Adrenal gland (tissue), 12 donors: Measurements from ENCODE around the gene ZNF791. TPM values are rescaled to one million over a fixed set of nuclear protein-coding genes. Genes with fewer than 3 reads are reported as not detected.
A peak's percentile ranks its signal among the peaks of the same experiment; 100 is the strongest.

Experiments
- DNase-seq, 7 donors: peaks; one replicate each; pipeline ENCODE4 v3.0.0-alpha.2; 2019 to 2020
- H3K27ac ChIP-seq, 5 donors: fragments of 200-600 bp; sonication (generic) in 4 of 5; 1 replicate in 3 of 5; 2 replicates in 2 of 5; pipeline versions ENCODE4 v1.5.1 to v1.8.0; 2016 to 2020; ENCODE audit warnings: mild to moderate bottlenecking in 1 of 5
- H3K27me3 ChIP-seq: fragments of 200-600 bp; 2 replicates; pipeline ENCODE4 v1.8.0; 2021
- H3K36me3 ChIP-seq, 2 donors: fragments of 200-600 bp; replicated peaks in 1 of 2; 1 replicate in 1 of 2; 2 replicates in 1 of 2; pipeline versions ENCODE4 v1.5.1 to v1.8.0; 2018 to 2022
- H3K4me1 ChIP-seq, 2 donors: fragments of 200-600 bp; replicated peaks in 1 of 2; 1 replicate in 1 of 2; 2 replicates in 1 of 2; pipeline versions ENCODE4 v1.5.1 to v1.8.0; 2018 to 2021
- H3K4me3 ChIP-seq, 4 donors: fragments of 200-600 bp; sonication (generic) in 3 of 4; one replicate each; pipeline ENCODE4 v1.5.1; 2016 to 2018
- H3K9me3 ChIP-seq, 3 donors: fragments of 200-600 bp; sonication (generic) in 1 of 3; replicated peaks in 1 of 3; 1 replicate in 2 of 3; 2 replicates in 1 of 3; pipeline versions ENCODE4 v1.5.1 to v1.8.0; 2016 to 2021
- POLR2A ChIP-seq, 2 donors: fragments of 450-650 bp; IDR thresholded peaks; one replicate each; pipeline ENCODE4 v1.6.1; 2017; ENCODE audit warnings: antibody characterized with exemption in 2 of 2, mild to moderate bottlenecking in 2 of 2, moderate library complexity in 1 of 2
- WGBS, 4 donors: extraction: QIAGEN DNeasy Blood & Tissue Kit in 2 of 4; methylation state at CpG; one replicate each; pipeline versions ENCODE4 v1.1.5 to v1.1.7; 2013 to 2017; 5-methylcytosine and 5-hydroxymethylcytosine counted together
- intact Hi-C, 2 donors: fragments of 100-400 bp; cut with DNase I; formaldehyde crosslinking; loops; one replicate each; pipeline versions ENCODE4 v1.14.1 to v1.15.0; 2022 to 2023
- polyA plus RNA-seq, 3 donors: library from polyadenylated mRNA; stranded (reverse); fragments of 200-250 nt in 2 of 3; fragments of 350-450 nt in 1 of 3; fragmentation: Illumina TruSeq in 1 of 3; extraction: RNeasy Lipid Tissue Mini Kit (QIAGEN cat#74804) in 1 of 3; gene quantifications; one replicate each; pipeline ENCODE4 v1.2.3, GENCODE V29; 2013 to 2014
- total RNA-seq, 9 donors: library from RNA; depleted of rRNA in 4 of 9; stranded (reverse); fragments of >200 nt in 4 of 9; fragments of 120-200 nt in 1 of 9; fragmentation: NEBNext Ultra II Directional in 1 of 9; extraction: Animal tissue kit (Norgen Biotek cat#: 25700) in 1 of 9; gene quantifications; one replicate each; pipeline versions ENCODE4 v1.1.0 to v1.2.4, GENCODE V29; 2013 to 2023
- TF ChIP-seq, protein P1 (sequence below), 6 experiments: fragments of 450-650 bp in 4 of 6; fragments of 200-600 bp in 2 of 6; sonication (generic) in 1 of 6; IDR thresholded peaks; 1 replicate in 5 of 6; 2 replicates in 1 of 6; pipeline versions ENCODE4 v1.5.1 to v1.8.0; 2016 to 2021; ENCODE audit warnings: antibody characterized with exemption in 6 of 6, mild to moderate bottlenecking in 2 of 6, moderate library complexity in 1 of 6
- donor health status: healthy with polysubstance abuse.
- donor health status: Bipolar disorder and iron deficiency.
- donor health status: DM: yes; HTN: yes; CAD: no.
- donor health status: DM: no; HTN: no; CAD: no.
- donor health status: DM: no; HTN: no; CAD: no.
- donor health status: DM: yes; HTN: yes; CAD: no.

Gene ZNF791
- total and polyA plus RNA-seq, 12 donors: 6.0 to 33.4 (median 17.0) TPM

DNA sequence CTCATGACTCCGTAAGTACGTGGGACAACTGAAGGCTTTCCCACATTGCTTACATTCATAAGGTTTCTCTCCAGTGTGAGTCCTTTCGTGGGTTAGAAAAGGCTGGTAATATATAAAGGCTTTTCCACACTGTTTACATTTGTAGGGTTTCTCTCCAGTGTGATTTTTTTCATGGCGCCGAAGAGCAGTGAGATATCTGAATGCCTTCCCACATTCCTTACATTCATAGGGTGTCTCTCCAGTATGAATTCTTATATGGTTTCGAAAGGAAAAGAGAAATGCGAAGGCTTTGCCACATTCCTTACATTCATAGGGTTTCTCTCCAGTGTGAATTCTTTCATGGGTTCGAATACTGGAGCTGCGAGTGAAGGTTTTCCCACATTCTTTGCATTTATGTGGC lies 29.6 kb upstream of the ZNF791 start:
- H3K4me3 ChIP-seq: no peak overlapping the region
- H3K4me1 ChIP-seq: no peaks in the 10 kb centered on the region
- 85 to 98% (median 96%) methylated on average over 9 of the region's 9 CpGs for WGBS, 4 donors
- intact Hi-C loops: no loop called here
- no peak for DNase-seq
- no peak for TF ChIP-seq POLR2A (IDR thresholded peaks at IDR 0.05)
- TF ChIP-seq, protein P1, sequence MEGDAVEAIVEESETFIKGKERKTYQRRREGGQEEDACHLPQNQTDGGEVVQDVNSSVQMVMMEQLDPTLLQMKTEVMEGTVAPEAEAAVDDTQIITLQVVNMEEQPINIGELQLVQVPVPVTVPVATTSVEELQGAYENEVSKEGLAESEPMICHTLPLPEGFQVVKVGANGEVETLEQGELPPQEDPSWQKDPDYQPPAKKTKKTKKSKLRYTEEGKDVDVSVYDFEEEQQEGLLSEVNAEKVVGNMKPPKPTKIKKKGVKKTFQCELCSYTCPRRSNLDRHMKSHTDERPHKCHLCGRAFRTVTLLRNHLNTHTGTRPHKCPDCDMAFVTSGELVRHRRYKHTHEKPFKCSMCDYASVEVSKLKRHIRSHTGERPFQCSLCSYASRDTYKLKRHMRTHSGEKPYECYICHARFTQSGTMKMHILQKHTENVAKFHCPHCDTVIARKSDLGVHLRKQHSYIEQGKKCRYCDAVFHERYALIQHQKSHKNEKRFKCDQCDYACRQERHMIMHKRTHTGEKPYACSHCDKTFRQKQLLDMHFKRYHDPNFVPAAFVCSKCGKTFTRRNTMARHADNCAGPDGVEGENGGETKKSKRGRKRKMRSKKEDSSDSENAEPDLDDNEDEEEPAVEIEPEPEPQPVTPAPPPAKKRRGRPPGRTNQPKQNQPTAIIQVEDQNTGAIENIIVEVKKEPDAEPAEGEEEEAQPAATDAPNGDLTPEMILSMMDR (IDR thresholded peaks at IDR 0.05): no peak
- H3K27me3 ChIP-seq: no peaks in the 10 kb centered on the region
- peaks cover 0 to 27% of the 10 kb centered on the region in 2 donors for H3K36me3 ChIP-seq
- H3K9me3 ChIP-seq: peaks cover 0 to 14% (median 0%) of the 10 kb centered on the region in 3 donors
- H3K27ac ChIP-seq: no peak overlapping the region

DNA sequence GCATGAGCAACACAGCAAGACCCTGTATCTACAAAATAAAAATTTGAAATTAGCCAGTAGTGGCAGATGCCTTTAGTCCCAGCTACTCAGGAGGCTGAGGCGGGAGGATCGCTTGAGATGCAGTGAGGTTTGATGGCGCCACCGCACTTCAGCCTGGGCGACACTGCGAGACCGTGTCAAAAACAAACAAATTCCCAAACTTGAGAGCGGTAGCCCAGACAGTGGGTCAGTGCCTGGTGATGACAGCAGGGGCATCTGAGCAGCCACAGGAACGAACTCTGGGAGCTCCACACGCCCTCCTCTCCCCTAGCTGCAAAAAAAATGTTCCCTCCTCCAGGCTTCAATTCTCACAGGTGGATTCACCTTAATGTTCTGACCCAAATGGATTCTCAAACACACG lies 14.2 kb upstream of the ZNF791 start:
- Histone ChIP-seq H3K27me3 (no peaks in the 10 kb centered on the region), H3K4me1 (no peaks in the 10 kb centered on the region), H3K9me3 (no peaks in the 10 kb centered on the region), H3K27ac (no peak overlapping the region), H3K4me3 (no peak overlapping the region), H3K36me3 (no peaks in the 10 kb centered on the region)
- TF ChIP-seq, protein P1 (IDR thresholded peaks at IDR 0.05): no peak
- intact Hi-C loops: no loop called here
- DNase-seq: no peak
- WGBS, 4 donors: 89 to 96% (median 94%) methylated on average over 9 to 11 of the region's 11 CpGs

- TF ChIP-seq, protein P1 (IDR thresholded peaks at IDR 0.05): no peak
- no peak for TF ChIP-seq POLR2A (IDR thresholded peaks at IDR 0.05)
- intact Hi-C loops: no loop called here
- WGBS, 4 donors: 75 to 90% (median 80%) methylated on average over 20 to 38 of the region's 38 CpGs
- Histone ChIP-seq H3K9me3 (no peaks in the 10 kb centered on the region), H3K4me3 (no peak overlapping the region), H3K27me3 (no peaks in the 10 kb centered on the region), H3K27ac (no peak overlapping the region), H3K4me1 (no peaks in the 10 kb centered on the region), H3K36me3 (no peaks in the 10 kb centered on the region)
- DNase-seq: peak in 1 of 7 donors; percentile 57
These were observed 13.7 kb upstream of the ZNF791 start for GRCh38 chr19:12596927-12597548.

GRCh38 chr19:12597594-12597993 lies 13.1 kb upstream of the ZNF791 start:
- WGBS, 4 donors: 86 to 88% (median 87%) methylated on average over 11 of the region's 11 CpGs
- TF ChIP-seq, protein P1 (IDR thresholded peaks at IDR 0.05): no peak
- TF ChIP-seq POLR2A (IDR thresholded peaks at IDR 0.05): no peak
- H3K27me3 ChIP-seq: no peaks in the 10 kb centered on the region
- no peak overlapping the region for H3K4me3 ChIP-seq
- H3K27ac ChIP-seq: no peak overlapping the region
- intact Hi-C loops: no loop called here
- no peak for DNase-seq
- no peaks in the 10 kb centered on the region for H3K36me3 ChIP-seq
- no peaks in the 10 kb centered on the region for H3K9me3 ChIP-seq
- H3K4me1 ChIP-seq: no peaks in the 10 kb centered on the region
